Lung (tissue), 12 donors: ENCODE measurements around the gene GPNMB. TPM values are rescaled to one million over a fixed set of nuclear protein-coding genes. Genes with fewer than 3 reads are reported as not detected.
A peak's percentile ranks its signal among the peaks of the same experiment; 100 is the strongest.

Experiments
- ATAC-seq: fragments of 200-7000 bp; cut with Tn5 transposase; one replicate; pipeline ENCODE4 v1.9.1; 2020; ENCODE audit warnings: moderate number of reproducible peaks; ENCODE audit not compliant: insufficient read depth, low FRiP score
- DNase-seq, 3 donors: peaks; one replicate each; pipeline ENCODE4 v3.0.0-alpha.2; 2013 to 2017
- H3K27ac ChIP-seq, 2 donors: one replicate each; pipeline ENCODE4 v1.5.1; 2013; ENCODE audit warnings: mild to moderate bottlenecking in 2 of 2, moderate library complexity in 2 of 2, control low read depth in 1 of 2, inconsistent platforms in 1 of 2, low read depth in 1 of 2, low read length in 1 of 2
- H3K27me3 ChIP-seq, 3 donors: one replicate each; pipeline ENCODE4 v1.5.1; 2013; ENCODE audit warnings: low read length in 2 of 3; ENCODE audit not compliant: control insufficient read depth in 3 of 3, insufficient read depth in 3 of 3
- H3K36me3 ChIP-seq, 4 donors: one replicate each; pipeline ENCODE4 v1.5.1; 2013; ENCODE audit warnings: low read length in 4 of 4, mild to moderate bottlenecking in 1 of 4, moderate library complexity in 1 of 4; ENCODE audit not compliant: control insufficient read depth in 4 of 4, insufficient read depth in 4 of 4
- H3K4me1 ChIP-seq, 5 donors: one replicate each; pipeline ENCODE4 v1.5.1; 2013; ENCODE audit warnings: low read length in 5 of 5, mild to moderate bottlenecking in 2 of 5, moderate library complexity in 1 of 5; ENCODE audit not compliant: control insufficient read depth in 5 of 5, insufficient read depth in 5 of 5
- H3K4me3 ChIP-seq: one replicate; pipeline ENCODE4 v1.5.1; 2013; ENCODE audit warnings: mild to moderate bottlenecking, control low read depth, moderate library complexity
- H3K9ac ChIP-seq, 2 donors: one replicate each; pipeline ENCODE4 v1.5.1; 2013; ENCODE audit warnings: low read length in 2 of 2, control low read depth in 1 of 2; ENCODE audit not compliant: insufficient read depth in 1 of 2
- H3K9me3 ChIP-seq, 4 donors: one replicate each; pipeline ENCODE4 v1.5.1; 2013; ENCODE audit warnings: low read length in 3 of 4, mild to moderate bottlenecking in 1 of 4, moderate library complexity in 1 of 4; ENCODE audit not compliant: control insufficient read depth in 4 of 4, insufficient read depth in 3 of 4
- CTCF ChIP-seq: IDR thresholded peaks from 2 replicates; pipeline ENCODE4 v1.5.1; 2012; ENCODE audit warnings: mild to moderate bottlenecking; ENCODE audit errors: control extremely low read depth, extremely low read depth
- WGBS, 2 donors: extraction: QIAGEN DNeasy Blood & Tissue Kit; methylation state at CpG; one replicate each; pipeline ENCODE4 v1.1.7; 2013; 5-methylcytosine and 5-hydroxymethylcytosine counted together
- polyA plus RNA-seq, 2 donors: library from polyadenylated mRNA; stranded (reverse); fragments of 200-250 nt; gene quantifications; one replicate each; pipeline ENCODE4 v1.2.1, GENCODE V29; 2013
- total RNA-seq, 2 donors: library from RNA; depleted of rRNA in 1 of 2; stranded (reverse); fragments of >200 nt in 1 of 2; gene quantifications; one replicate each; pipeline ENCODE4 v1.2.1, GENCODE V29; 2014 to 2021
- donor health status: control.
- donor health status: control.
- donor health status: Bipolar disorder and iron deficiency.
- donor health status: healthy.
- donor health status: DM: yes; HTN: yes; CAD: no.

GPNMB gene
- total and polyA plus RNA-seq, 4 donors = 47.7 to 127 (median 77.5) TPM

GRCh38 chr7:23294549-23295400 lies 48.2 kb downstream of the GPNMB start:
- Histone ChIP-seq H3K9ac (no peak overlapping the region), H3K4me1 (peaks cover 0 to 3% (median 0%) of the 10 kb centered on the region in 5 donors), H3K36me3 (peaks cover 0 to 6% (median 0%) of the 10 kb centered on the region in 4 donors), H3K27ac (no peak overlapping the region), H3K4me3 (no peak overlapping the region), H3K9me3 (no peaks in the 10 kb centered on the region), H3K27me3 (no peaks in the 10 kb centered on the region)
- no peak for DNase-seq
- ATAC-seq = no peak
- no peak for TF ChIP-seq CTCF
- WGBS, 2 donors = 70 to 86% methylated on average over 6 of the region's 6 CpGs

DNA sequence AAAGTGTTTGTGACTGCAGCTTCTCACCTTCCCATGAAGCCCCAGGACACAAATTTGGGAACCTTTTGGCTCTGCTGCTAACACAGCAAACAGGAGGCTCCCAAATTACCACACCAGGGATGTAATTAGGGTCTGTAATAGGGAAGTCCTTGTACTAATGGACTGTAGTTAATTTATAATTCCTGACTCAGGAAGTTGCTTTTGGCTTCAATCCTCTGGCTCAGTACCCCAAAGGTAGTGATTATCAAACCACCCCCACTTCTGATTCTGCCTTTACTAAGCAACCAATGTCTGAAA lies 48.8 kb downstream of the GPNMB start:
- no peak overlapping the region for H3K4me3 ChIP-seq
- DNase-seq = no peak
- peaks cover 0 to 6% (median 3%) of the 10 kb centered on the region in 5 donors for H3K4me1 ChIP-seq
- H3K27ac ChIP-seq = no peak overlapping the region
- TF ChIP-seq CTCF = no peak
- no peaks in the 10 kb centered on the region for H3K9me3 ChIP-seq
- no peak overlapping the region for H3K9ac ChIP-seq
- no peaks in the 10 kb centered on the region for H3K27me3 ChIP-seq
- H3K36me3 ChIP-seq = peaks cover 0 to 6% (median under 1%) of the 10 kb centered on the region in 4 donors
- no peak for ATAC-seq

- DNase-seq (peak; percentile 55 to 73 (median 68)), ATAC-seq (no peak)
- H3K27ac ChIP-seq = peak overlapping the region; percentile 56 to 82
- no peaks in the 10 kb centered on the region for H3K27me3 ChIP-seq
- H3K9me3 ChIP-seq = no peaks in the 10 kb centered on the region
- H3K4me3 ChIP-seq = no peak overlapping the region
- peaks cover 0 to 15% (median 7%) of the 10 kb centered on the region in 4 donors for H3K36me3 ChIP-seq
- TF ChIP-seq CTCF = no peak
- WGBS, 2 donors = 62 to 84% methylated on average over 11 of the region's 11 CpGs
- peaks cover 0 to 15% (median 6%) of the 10 kb centered on the region in 5 donors for H3K4me1 ChIP-seq
- peak overlapping the region in 1 of 2 donors; percentile 75 for H3K9ac ChIP-seq
These were observed 51.7 kb downstream of the GPNMB start for GRCh38 chr7:23298141-23298881.
